ENCODE measurements around the gene TAS1R3.
A peak's percentile ranks its signal among the peaks of the same experiment; 100 is the strongest.

Gene TAS1R3

DNA sequence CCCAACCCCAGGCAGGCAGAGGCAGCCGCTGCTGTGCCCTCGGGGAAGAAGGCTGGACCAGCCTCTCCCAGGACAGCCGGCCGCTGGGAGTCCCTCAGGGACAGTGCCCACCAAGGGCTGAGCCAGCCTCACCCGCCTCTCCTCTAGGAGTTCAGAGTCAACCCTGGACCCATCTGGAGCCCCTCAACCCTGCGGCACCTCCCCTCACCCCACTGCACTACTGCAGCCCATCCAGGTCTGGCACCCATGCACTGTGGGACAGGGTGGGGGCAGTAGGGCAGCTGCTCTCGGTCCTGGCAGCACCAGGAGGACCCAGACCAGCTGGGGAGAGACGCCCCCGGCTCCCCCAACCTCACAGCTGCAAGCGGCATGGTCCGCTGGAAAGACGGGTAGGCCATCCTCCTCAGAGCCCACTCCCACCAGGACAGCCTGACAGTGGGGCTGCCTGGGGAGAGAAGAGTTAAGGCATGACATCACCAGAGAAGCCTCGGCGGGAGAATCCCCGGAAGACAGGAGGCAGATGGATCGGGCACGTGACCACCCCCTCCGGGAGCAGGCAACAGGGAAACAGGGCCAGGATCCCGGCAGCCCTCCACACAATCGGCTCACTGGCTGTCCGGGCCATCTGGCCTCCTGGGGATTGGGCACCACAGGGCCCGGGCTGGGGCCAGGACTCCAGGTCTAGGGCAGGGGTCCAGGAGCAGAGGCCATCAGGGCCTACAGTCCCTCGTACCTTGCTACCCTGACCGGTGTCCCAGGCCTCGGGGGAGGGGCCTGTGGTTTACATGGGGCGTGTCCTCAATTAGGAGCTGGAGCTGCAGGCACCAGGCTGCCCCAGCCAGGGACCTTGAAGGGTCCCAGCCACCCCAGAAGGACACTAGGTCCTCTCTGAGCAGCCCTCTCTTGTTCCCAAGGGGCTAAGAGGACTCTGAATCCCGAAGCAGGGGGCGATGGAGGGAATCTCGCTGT, 26.5 kb upstream of the TAS1R3 start:
- peaks cover 32 to 36% of the 10 kb centered on the region in 2 donors for H3K4me1 ChIP-seq (ENCODE audit: control insufficient read depth in 2 of 2, insufficient read depth in 2 of 2, low read length in 2 of 2)
- H3K36me3 ChIP-seq (ENCODE audit: control insufficient read depth in 2 of 2, insufficient read depth in 2 of 2, low read length in 2 of 2) = no peaks in the 10 kb centered on the region
- H3K27ac ChIP-seq (ENCODE audit: low read depth in 2 of 2, low read length in 2 of 2) = peak overlapping the region; percentile 57 to 82
- peak overlapping the region; percentile 69 to 70 for H3K4me3 ChIP-seq (ENCODE audit: low read length in 2 of 2)
- no peaks in the 10 kb centered on the region for H3K27me3 ChIP-seq (ENCODE audit: control insufficient read depth in 2 of 2, insufficient read depth in 2 of 2, low read length in 2 of 2)
- H3K9me3 ChIP-seq (ENCODE audit: control insufficient read depth in 2 of 2, low read length in 2 of 2) = no peaks in the 10 kb centered on the region
- H3K9ac ChIP-seq (ENCODE audit: low read depth in 1 of 2, low read length in 2 of 2) = peak overlapping the region; percentile 65 to 68

DNA sequence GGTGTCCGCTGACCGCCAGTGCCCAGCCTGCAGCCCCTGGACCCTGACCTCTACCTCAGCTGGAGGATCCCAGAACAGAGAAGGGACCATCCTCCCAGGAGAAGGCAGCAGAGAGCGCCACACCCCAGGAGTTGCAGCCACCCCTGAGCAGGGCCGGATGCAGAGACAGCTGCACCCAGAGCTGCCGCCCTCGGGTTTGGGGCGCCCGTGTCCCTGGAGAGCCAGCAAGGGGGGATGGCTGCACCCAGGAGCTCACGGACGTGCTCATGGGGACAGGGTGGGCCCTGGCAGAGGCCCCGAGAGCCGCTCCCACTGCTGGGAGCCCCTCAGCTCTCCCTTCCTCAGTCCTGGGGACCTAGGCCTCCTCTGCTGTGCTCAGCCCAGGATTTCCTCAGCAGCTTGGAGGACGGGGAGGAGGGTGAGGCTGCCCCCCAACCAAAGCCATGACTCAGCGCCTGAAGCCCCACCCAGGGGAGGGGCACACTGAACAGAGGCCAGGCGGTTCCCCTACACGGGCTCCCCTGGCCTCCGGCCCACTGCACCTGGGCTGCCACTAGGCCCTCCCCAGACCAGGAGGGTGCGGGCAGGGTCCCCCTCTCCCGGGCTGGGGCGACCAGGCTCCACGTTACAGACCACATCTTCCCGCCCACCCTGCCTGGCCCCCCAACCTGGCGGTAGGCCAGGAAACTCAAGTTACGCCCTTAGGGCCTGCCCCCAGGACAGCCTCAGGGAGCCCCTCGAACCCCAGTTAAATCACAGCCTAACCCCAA, 25.6 kb upstream of the TAS1R3 start:
- Histone ChIP-seq H3K36me3 (ENCODE audit: control insufficient read depth in 2 of 2, insufficient read depth in 2 of 2, low read length in 2 of 2) (peaks cover 2 to 4% of the 10 kb centered on the region in 2 donors), H3K4me1 (ENCODE audit: control insufficient read depth in 2 of 2, insufficient read depth in 2 of 2, low read length in 2 of 2) (peaks cover 33 to 39% of the 10 kb centered on the region in 2 donors)

DNA sequence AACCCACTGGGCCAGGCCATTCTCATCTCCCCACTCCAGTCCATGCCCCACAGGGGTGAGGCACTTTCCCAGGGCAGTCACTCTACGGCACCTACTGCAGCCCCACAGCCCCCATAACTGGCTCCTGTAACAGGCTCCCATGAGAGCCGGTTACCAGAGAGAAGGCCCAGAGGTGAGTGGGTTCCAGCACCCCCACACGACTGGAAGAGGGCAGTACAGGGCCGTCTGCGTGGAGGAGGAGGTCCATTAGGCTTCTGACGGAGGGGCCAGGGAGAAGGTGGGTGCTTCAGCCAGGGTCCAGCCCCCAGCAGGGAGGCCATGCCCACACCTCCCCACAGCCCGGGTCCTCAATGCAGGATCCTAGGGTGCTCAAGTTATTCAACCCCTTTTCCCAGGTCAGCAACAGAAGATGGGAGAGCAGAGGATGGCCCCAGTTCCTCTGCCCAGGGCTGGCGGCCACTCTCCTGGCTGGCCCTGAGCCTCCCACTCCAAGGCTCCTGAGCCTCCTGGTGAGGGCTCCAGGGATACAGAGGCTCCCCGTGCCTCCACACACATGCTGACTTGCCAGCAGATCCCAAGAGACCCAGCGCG, 24.9 kb upstream of the TAS1R3 start:
- Histone ChIP-seq H3K9ac (ENCODE audit: low read depth in 1 of 2, low read length in 2 of 2) (peak overlapping the region; percentile 34 to 36), H3K9me3 (ENCODE audit: control insufficient read depth in 2 of 2, low read length in 2 of 2) (no peaks in the 10 kb centered on the region), H3K27ac (ENCODE audit: low read depth in 2 of 2, low read length in 2 of 2) (peak overlapping the region; percentile 22 to 82), H3K36me3 (ENCODE audit: control insufficient read depth in 2 of 2, insufficient read depth in 2 of 2, low read length in 2 of 2) (peaks cover 4 to 7% of the 10 kb centered on the region in 2 donors), H3K27me3 (ENCODE audit: control insufficient read depth in 2 of 2, insufficient read depth in 2 of 2, low read length in 2 of 2) (no peaks in the 10 kb centered on the region), H3K4me1 (ENCODE audit: control insufficient read depth in 2 of 2, insufficient read depth in 2 of 2, low read length in 2 of 2) (peaks cover 33 to 39% of the 10 kb centered on the region in 2 donors), H3K4me3 (ENCODE audit: low read length in 2 of 2) (peak overlapping the region; percentile 69 to 70)

More for the DNA sequence above, 25.6 kb upstream of the TAS1R3 start:
- Histone ChIP-seq H3K9me3 (ENCODE audit: control insufficient read depth in 2 of 2, low read length in 2 of 2) (no peaks in the 10 kb centered on the region), H3K4me3 (ENCODE audit: low read length in 2 of 2) (peak overlapping the region; percentile 69 to 70), H3K27me3 (ENCODE audit: control insufficient read depth in 2 of 2, insufficient read depth in 2 of 2, low read length in 2 of 2) (no peaks in the 10 kb centered on the region), H3K27ac (ENCODE audit: low read depth in 2 of 2, low read length in 2 of 2) (peak overlapping the region; percentile 57 to 82), H3K9ac (ENCODE audit: low read depth in 1 of 2, low read length in 2 of 2) (peak overlapping the region; percentile 65 to 68)

DNA sequence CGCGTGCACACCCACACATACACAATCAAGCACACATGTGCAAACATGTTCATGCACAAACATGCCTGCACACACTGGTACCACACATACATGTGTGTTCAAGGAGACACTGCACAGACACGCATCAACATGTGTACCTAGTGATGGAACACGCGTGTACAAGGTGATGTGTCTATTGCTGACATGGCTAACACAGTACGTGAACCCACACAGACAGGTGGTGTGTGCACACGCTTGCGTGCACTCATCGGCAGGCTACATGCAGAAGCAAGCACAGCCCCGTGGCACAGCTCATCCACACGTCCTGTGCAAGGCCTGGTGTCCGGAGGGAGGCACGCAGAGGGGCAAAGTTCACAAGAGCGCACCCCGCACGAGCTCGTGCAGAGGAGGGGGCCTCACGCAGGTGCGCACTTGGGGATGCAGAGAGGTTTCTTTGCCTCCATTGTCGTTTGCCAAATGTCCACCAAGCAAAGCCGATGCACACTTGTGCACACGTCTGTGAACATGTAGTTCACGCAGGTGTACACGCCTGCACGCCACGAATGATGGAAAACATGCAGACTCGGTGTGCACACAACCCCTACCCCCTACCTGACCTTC, 24.3 kb upstream of the TAS1R3 start:
- Histone ChIP-seq H3K4me1 (ENCODE audit: control insufficient read depth in 2 of 2, insufficient read depth in 2 of 2, low read length in 2 of 2) (peaks cover 33 to 39% of the 10 kb centered on the region in 2 donors), H3K27ac (ENCODE audit: low read depth in 2 of 2, low read length in 2 of 2) (peak overlapping the region; percentile 63 to 69), H3K9me3 (ENCODE audit: control insufficient read depth in 2 of 2, low read length in 2 of 2) (no peaks in the 10 kb centered on the region), H3K4me3 (ENCODE audit: low read length in 2 of 2) (peak overlapping the region; percentile 69 to 70), H3K9ac (ENCODE audit: low read depth in 1 of 2, low read length in 2 of 2) (peak overlapping the region; percentile 60 to 68), H3K27me3 (ENCODE audit: control insufficient read depth in 2 of 2, insufficient read depth in 2 of 2, low read length in 2 of 2) (no peaks in the 10 kb centered on the region), H3K36me3 (ENCODE audit: control insufficient read depth in 2 of 2, insufficient read depth in 2 of 2, low read length in 2 of 2) (peaks cover 5 to 13% of the 10 kb centered on the region in 2 donors)

DNA sequence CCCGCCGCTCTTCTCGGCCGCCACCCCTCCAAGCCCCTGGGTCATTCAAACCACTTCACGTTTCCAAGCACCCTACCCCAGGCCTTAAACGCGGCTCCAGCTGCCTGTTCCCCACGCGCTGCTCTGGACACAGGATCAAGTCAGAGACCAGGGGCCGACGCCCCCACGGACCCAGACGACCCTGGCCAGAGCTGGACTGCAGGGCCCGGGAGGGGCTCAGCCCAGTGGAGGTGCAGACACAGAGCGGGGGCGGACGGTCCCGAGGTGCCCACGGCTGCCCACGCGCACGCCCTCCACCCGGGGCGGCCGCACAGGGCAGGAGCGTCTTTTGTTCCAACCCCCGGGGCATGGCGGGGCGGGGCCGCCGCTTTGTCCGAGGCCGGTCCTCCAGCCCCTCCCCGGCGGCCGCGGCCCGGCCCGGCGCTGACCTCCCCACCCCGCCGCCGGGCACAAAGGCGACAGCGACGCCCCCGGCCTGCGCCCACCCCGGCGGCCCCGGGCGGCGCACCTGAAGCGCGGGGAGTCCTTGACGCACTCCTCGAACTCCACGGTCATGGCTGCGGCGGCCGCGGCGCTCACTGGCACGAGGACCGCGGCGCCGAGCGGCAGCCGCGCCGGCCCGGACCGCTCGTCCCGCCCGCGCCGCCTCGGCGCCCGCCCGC, 23.7 kb upstream of the TAS1R3 start:
- peak overlapping the region; percentile 60 to 68 for H3K9ac ChIP-seq (ENCODE audit: low read depth in 1 of 2, low read length in 2 of 2)
- peak overlapping the region; percentile 63 to 69 for H3K27ac ChIP-seq (ENCODE audit: low read depth in 2 of 2, low read length in 2 of 2)
- H3K4me3 ChIP-seq (ENCODE audit: low read length in 2 of 2) = peak overlapping the region; percentile 69 to 70
- peaks cover 9 to 16% of the 10 kb centered on the region in 2 donors for H3K36me3 ChIP-seq (ENCODE audit: control insufficient read depth in 2 of 2, insufficient read depth in 2 of 2, low read length in 2 of 2)
- H3K27me3 ChIP-seq (ENCODE audit: control insufficient read depth in 2 of 2, insufficient read depth in 2 of 2, low read length in 2 of 2) = no peaks in the 10 kb centered on the region
- no peaks in the 10 kb centered on the region for H3K9me3 ChIP-seq (ENCODE audit: control insufficient read depth in 2 of 2, low read length in 2 of 2)
- H3K4me1 ChIP-seq (ENCODE audit: control insufficient read depth in 2 of 2, insufficient read depth in 2 of 2, low read length in 2 of 2) = peaks cover 33 to 39% of the 10 kb centered on the region in 2 donors

DNA sequence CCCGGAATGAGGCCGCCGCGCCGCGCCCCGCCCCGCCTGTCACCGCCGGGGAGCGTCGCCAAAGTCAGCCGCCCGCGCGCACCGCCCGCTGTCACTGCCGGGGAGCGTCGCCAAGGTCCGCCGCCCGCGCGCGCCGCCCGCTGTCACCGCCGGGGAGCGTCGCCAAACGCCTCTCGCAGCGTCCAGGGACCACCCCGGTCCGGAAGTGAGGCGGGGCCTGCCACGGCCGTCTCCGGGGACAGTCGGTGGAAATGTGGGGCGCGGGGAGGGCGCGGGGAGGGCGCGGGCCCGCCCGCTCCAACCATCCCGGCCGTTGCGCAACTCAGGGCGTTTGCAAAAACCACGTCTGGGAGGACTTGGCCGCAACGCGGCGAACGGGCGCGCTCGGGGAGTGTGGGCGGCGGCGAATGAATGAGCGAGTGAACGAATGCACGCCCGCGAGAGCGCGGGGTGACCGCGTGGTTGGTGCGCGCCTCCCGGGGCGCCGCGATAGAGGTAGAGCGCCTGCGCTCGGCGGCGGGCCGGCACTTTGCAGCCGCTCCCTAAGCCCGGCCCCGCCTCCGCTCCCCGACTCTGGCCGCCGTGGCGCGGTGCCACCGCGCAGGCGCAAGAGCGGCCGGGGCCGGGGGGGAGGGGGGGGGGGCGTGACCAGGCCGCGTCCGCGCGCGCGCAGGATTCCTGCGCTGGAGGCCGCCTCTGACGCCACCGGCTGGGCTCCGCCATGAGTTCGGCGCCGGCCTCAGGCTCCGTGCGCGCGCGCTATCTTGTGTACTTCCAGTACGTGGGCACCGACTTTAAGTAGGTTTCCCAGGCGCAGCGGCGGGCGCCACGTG, 22.9 kb upstream of the TAS1R3 start, which contains the start of the genes ACAP3 and PUSL1:
Gene ACAP3 (minus strand): TSS at position 8 of the 833 bp plus-strand sequence. CDS start 115 bp downstream, outside the sequence.
Gene PUSL1 (plus strand): TSS at position 675 of the 833 bp plus-strand sequence. CDS start 47 bp downstream, at position 722.
- H3K27me3 ChIP-seq (ENCODE audit: control insufficient read depth in 2 of 2, insufficient read depth in 2 of 2, low read length in 2 of 2) = no peaks in the 10 kb centered on the region
- H3K4me3 ChIP-seq (ENCODE audit: low read length in 2 of 2) = peak within 1 kb of the TSS; percentile 70 to 80
- H3K36me3 ChIP-seq (ENCODE audit: control insufficient read depth in 2 of 2, insufficient read depth in 2 of 2, low read length in 2 of 2) = peaks cover 16 to 22% of the 10 kb centered on the region in 2 donors
- H3K9me3 ChIP-seq (ENCODE audit: control insufficient read depth in 2 of 2, low read length in 2 of 2) = no peaks in the 10 kb centered on the region
- H3K9ac ChIP-seq (ENCODE audit: low read depth in 1 of 2, low read length in 2 of 2) = peak within 1 kb of the TSS; percentile 65 to 79
- H3K27ac ChIP-seq (ENCODE audit: low read depth in 2 of 2, low read length in 2 of 2) = peak within 1 kb of the TSS; percentile 93 to 96
- H3K4me1 ChIP-seq (ENCODE audit: control insufficient read depth in 2 of 2, insufficient read depth in 2 of 2, low read length in 2 of 2) = peaks cover 33 to 39% of the 10 kb centered on the region in 2 donors

DNA sequence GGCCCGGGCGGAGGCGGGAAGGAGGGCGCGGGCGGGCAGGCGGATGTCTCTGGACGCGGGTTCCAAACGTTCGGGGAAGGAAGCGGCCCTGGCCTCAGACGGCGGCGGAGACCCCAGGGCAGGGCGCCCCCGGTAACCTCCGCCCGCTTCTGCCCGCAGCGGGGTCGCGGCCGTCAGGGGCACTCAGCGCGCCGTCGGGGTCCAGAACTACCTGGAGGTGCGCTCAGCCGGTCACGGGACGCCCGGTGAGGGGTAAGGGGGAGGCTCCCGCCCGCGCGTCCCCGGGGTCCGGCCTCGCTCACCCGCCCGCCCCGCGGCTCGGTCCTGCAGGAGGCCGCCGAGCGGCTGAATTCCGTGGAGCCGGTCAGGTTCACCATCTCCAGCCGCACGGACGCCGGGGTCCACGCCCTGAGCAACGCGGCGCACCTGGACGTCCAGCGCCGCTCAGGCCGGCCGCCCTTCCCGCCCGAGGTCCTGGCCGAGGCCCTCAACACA, 22.3 kb upstream of the TAS1R3 start:
- Histone ChIP-seq H3K9me3 (ENCODE audit: control insufficient read depth in 2 of 2, low read length in 2 of 2) (no peaks in the 10 kb centered on the region), H3K36me3 (ENCODE audit: control insufficient read depth in 2 of 2, insufficient read depth in 2 of 2, low read length in 2 of 2) (peaks cover 22 to 28% of the 10 kb centered on the region in 2 donors), H3K4me3 (ENCODE audit: low read length in 2 of 2) (peak overlapping the region; percentile 68 to 80), H3K27me3 (ENCODE audit: control insufficient read depth in 2 of 2, insufficient read depth in 2 of 2, low read length in 2 of 2) (no peaks in the 10 kb centered on the region), H3K4me1 (ENCODE audit: control insufficient read depth in 2 of 2, insufficient read depth in 2 of 2, low read length in 2 of 2) (peaks cover 33 to 39% of the 10 kb centered on the region in 2 donors), H3K27ac (ENCODE audit: low read depth in 2 of 2, low read length in 2 of 2) (peak overlapping the region; percentile 93 to 96), H3K9ac (ENCODE audit: low read depth in 1 of 2, low read length in 2 of 2) (peak overlapping the region; percentile 63 to 79)

DNA sequence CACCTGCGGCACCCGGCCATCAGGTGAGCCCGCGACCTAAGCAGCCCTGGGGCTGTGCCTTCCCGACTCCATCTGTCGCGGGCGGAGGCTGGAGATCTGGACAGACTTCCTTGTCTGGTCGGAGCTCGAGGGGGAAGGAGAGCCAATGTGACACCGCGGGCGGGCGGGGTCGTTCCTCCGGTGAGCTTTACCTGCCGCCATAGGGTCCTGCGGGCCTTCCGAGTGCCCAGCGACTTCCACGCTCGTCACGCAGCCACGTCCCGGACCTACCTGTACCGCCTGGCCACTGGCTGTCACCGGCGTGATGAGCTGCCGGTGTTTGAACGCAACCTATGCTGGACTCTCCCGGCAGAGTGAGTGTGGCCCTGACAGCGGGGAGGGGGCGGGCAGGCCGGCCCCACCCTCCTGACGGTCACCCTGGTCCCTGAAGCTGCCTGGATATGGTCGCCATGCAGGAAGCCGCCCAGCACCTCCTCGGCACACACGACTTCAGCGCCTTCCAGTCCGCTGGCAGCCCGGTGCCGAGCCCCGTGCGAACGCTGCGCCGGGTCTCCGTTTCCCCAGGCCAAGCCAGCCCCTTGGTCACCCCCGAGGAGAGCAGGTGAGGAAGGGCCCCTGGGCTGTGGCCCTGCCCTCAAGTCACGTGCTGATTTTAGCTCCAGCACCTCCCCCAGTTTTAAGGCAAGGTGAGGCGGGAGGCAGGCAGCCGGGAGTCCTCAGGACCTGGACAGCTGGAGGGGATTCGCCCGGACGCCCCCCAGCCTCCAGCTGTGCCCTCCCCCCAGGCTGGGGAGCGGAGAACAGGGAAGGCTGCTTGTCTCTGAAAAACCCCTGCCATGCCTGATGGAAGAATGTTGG, 21.6 kb upstream of the TAS1R3 start:
- H3K4me3 ChIP-seq (ENCODE audit: low read length in 2 of 2) = peak overlapping the region; percentile 68 to 80
- peaks cover 33 to 38% of the 10 kb centered on the region in 2 donors for H3K4me1 ChIP-seq (ENCODE audit: control insufficient read depth in 2 of 2, insufficient read depth in 2 of 2, low read length in 2 of 2)
- H3K27me3 ChIP-seq (ENCODE audit: control insufficient read depth in 2 of 2, insufficient read depth in 2 of 2, low read length in 2 of 2) = no peaks in the 10 kb centered on the region
- H3K9me3 ChIP-seq (ENCODE audit: control insufficient read depth in 2 of 2, low read length in 2 of 2) = no peaks in the 10 kb centered on the region
- peak overlapping the region; percentile 63 to 79 for H3K9ac ChIP-seq (ENCODE audit: low read depth in 1 of 2, low read length in 2 of 2)
- H3K36me3 ChIP-seq (ENCODE audit: control insufficient read depth in 2 of 2, insufficient read depth in 2 of 2, low read length in 2 of 2) = peaks cover 29 to 35% of the 10 kb centered on the region in 2 donors
- H3K27ac ChIP-seq (ENCODE audit: low read depth in 2 of 2, low read length in 2 of 2) = peak overlapping the region; percentile 93 to 96

Data from mucosa of rectum (tissue), 2 donors.